Ovary (tissue), 3 donors: ENCODE measurements around the gene CXXC4.

ENCODE experiments used
- POLR2A ChIP-seq: fragments of 450-650 bp; IDR thresholded peaks from one replicate; pipeline ENCODE4 v1.6.1; 2017; ENCODE audit warnings: antibody characterized with exemption, mild to moderate bottlenecking, moderate library complexity
- TF ChIP-seq, protein P1 (sequence below), 3 donors: fragments of 450-650 bp in 2 of 3; fragments of 200-600 bp in 1 of 3; IDR thresholded peaks; one replicate each; pipeline versions ENCODE4 v1.5.1 to v1.8.0; 2016 to 2022; ENCODE audit warnings: antibody characterized with exemption in 3 of 3, mild to moderate bottlenecking in 1 of 3
- donor health status: DM: no; HTN: no; CAD: no.

DNA sequence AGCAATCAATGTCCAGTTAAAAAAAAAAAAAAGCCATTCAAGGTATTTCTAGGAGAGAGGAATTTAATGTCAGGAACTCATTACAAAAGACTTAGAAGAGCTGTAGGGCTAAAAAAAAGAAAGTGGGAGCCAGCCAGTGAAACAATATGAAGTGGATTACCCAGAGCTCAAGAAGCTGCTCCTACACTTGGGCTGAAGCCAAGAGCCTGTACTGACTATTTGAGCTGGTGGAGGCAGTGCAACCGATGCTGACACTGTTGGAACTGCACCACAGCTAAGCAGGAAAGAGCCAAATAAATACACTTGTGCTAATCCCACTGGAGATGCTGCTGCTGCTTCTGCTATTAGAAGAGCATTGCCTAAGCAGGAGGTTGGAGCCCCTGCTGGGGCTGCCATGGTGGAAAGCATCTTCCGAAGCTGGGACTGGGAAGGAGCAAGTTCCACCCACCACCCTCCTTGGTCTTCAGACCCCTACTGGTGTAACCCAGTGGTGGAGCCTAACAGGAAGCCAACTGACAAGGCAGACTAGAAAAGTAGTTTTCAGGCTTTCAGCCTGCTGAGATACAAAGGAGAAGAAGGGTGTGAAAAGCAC, 65.4 kb downstream of the CXXC4 start:
- TF ChIP-seq, protein P1, sequence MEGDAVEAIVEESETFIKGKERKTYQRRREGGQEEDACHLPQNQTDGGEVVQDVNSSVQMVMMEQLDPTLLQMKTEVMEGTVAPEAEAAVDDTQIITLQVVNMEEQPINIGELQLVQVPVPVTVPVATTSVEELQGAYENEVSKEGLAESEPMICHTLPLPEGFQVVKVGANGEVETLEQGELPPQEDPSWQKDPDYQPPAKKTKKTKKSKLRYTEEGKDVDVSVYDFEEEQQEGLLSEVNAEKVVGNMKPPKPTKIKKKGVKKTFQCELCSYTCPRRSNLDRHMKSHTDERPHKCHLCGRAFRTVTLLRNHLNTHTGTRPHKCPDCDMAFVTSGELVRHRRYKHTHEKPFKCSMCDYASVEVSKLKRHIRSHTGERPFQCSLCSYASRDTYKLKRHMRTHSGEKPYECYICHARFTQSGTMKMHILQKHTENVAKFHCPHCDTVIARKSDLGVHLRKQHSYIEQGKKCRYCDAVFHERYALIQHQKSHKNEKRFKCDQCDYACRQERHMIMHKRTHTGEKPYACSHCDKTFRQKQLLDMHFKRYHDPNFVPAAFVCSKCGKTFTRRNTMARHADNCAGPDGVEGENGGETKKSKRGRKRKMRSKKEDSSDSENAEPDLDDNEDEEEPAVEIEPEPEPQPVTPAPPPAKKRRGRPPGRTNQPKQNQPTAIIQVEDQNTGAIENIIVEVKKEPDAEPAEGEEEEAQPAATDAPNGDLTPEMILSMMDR (IDR thresholded peaks at IDR 0.05), result no peak
- TF ChIP-seq POLR2A, result no peak
